HEK293T (cell line): Measurements from ENCODE around the gene SLC30A10.
"Not testable (repeated sequence)": the region's sequence is repeated elsewhere in the genome, so short reads cannot be mapped to it uniquely, and the experiment has no call there.

Source experiments
- CTCF ChIA-PET: fragments of 350-600 bp; formaldehyde crosslinking; extraction: SDS; loops from one replicate; lab custom pipeline; 2021; ENCODE audit warnings: antibody characterized with exemption, inconsistent platforms; lab: Yijun Ruan, JAX
- POLR2A ChIA-PET: fragments of 350-600 bp; formaldehyde crosslinking; extraction: SDS; loops from one replicate; lab custom pipeline; 2020; ENCODE audit warnings: antibody characterized with exemption, inconsistent platforms; lab: Yijun Ruan, JAX
- DNase-seq: peaks from one replicate; pipeline ENCODE4 v3.0.0; 2012; ENCODE audit warnings: mixed read lengths; ENCODE audit errors: extremely low spot score
- ARNT ChIP-seq: fragments of 450-650 bp; IDR thresholded peaks from 2 replicates; pipeline ENCODE4 v1.6.1; 2017; ENCODE audit warnings: mild to moderate bottlenecking
- BHLHE40 ChIP-seq: fragments of 450-650 bp; IDR thresholded peaks from 2 replicates; pipeline ENCODE4 v1.6.1; 2016; ENCODE audit warnings: mild to moderate bottlenecking, moderate library complexity, borderline replicate concordance
- CTBP1 ChIP-seq: fragments of 450-650 bp; IDR thresholded peaks from 2 replicates; pipeline ENCODE4 v1.6.1; 2016; ENCODE audit warnings: borderline replicate concordance
- ELF4 ChIP-seq: fragments of 450-650 bp; IDR thresholded peaks from 2 replicates; pipeline ENCODE4 v1.6.1; 2017; ENCODE audit warnings: antibody characterized with exemption
- FOXA1 ChIP-seq: fragments of 450-650 bp; IDR thresholded peaks from 2 replicates; pipeline ENCODE4 v1.6.1; 2016; ENCODE audit warnings: mild to moderate bottlenecking
- FOXK2 ChIP-seq: fragments of 450-650 bp; IDR thresholded peaks from 2 replicates; pipeline ENCODE4 v1.6.1; 2016; ENCODE audit warnings: mild to moderate bottlenecking
- FOXM1 ChIP-seq: fragments of 450-650 bp; IDR thresholded peaks from 2 replicates; pipeline ENCODE4 v1.6.1; 2017; ENCODE audit warnings: mild to moderate bottlenecking, borderline replicate concordance
- HDGF ChIP-seq: fragments of 450-650 bp; IDR thresholded peaks from 2 replicates; pipeline ENCODE4 v1.6.1; 2017; ENCODE audit warnings: antibody characterized with exemption, borderline replicate concordance
- L3MBTL2 ChIP-seq: fragments of 450-650 bp; conservative IDR thresholded peaks from 2 replicates; pipeline ENCODE4 v1.6.1; 2016; ENCODE audit warnings: mild to moderate bottlenecking
- LEF1 ChIP-seq: fragments of 450-650 bp; IDR thresholded peaks from 2 replicates; pipeline ENCODE4 v1.6.1; 2017; ENCODE audit warnings: mild to moderate bottlenecking, borderline replicate concordance
- NFRKB ChIP-seq: fragments of 450-650 bp; IDR thresholded peaks from 2 replicates; pipeline ENCODE4 v1.6.1; 2016; ENCODE audit warnings: mild to moderate bottlenecking, moderate library complexity
- PKNOX1 ChIP-seq: fragments of 450-650 bp; IDR thresholded peaks from 2 replicates; pipeline ENCODE4 v1.6.1; 2016
- SP1 ChIP-seq: fragments of 450-650 bp; IDR thresholded peaks from 2 replicates; pipeline ENCODE4 v1.6.1; 2017
- SUZ12 ChIP-seq: fragments of 450-650 bp; IDR thresholded peaks from 2 replicates; pipeline ENCODE4 v1.6.1; 2016; ENCODE audit warnings: mild to moderate bottlenecking
- TARDBP ChIP-seq: fragments of 450-650 bp; IDR thresholded peaks from 2 replicates; pipeline ENCODE4 v1.6.1; 2016
- ZNF384 ChIP-seq: fragments of 450-650 bp; IDR thresholded peaks from 2 replicates; pipeline ENCODE4 v1.6.1; 2016

SLC30A10 gene

GRCh38 chr1:219900882-219901281 lies 27.5 kb downstream of the SLC30A10 start:
- no peak for DNase-seq
- ChIA-PET CTCF (no interaction called here), POLR2A (no interaction called here)
- no peak for TF ChIP-seq FOXM1
- no peak for TF ChIP-seq CTBP1
- TF ChIP-seq SP1, result no peak
- TF ChIP-seq LEF1, result no peak
- no peak for TF ChIP-seq HDGF
- no peak for TF ChIP-seq SUZ12
- TF ChIP-seq ELF4, result no peak
- TF ChIP-seq L3MBTL2, result no peak
- no peak for TF ChIP-seq FOXA1
- TF ChIP-seq FOXK2, result no peak
- TF ChIP-seq NFRKB, result no peak
- no peak for TF ChIP-seq BHLHE40
- no peak for TF ChIP-seq ZNF384
- TF ChIP-seq TARDBP, result no peak
- no peak for TF ChIP-seq ARNT
- no peak for TF ChIP-seq PKNOX1

GRCh38 chr1:219900201-219900600 lies 28.2 kb downstream of the SLC30A10 start:
- CTCF ChIA-PET, result no interaction called here
- no peak for TF ChIP-seq LEF1
- no peak for TF ChIP-seq SP1
- TF ChIP-seq HDGF, result no peak
- no peak for TF ChIP-seq ELF4
- TF ChIP-seq ZNF384, result no peak
- no peak for TF ChIP-seq FOXK2
- TF ChIP-seq ARNT, result no peak
- TF ChIP-seq SUZ12, result no peak
- TF ChIP-seq FOXM1, result no peak
- TF ChIP-seq TARDBP, result no peak
- no peak for TF ChIP-seq L3MBTL2
- TF ChIP-seq FOXA1, result no peak
- no peak for TF ChIP-seq CTBP1
- no peak for TF ChIP-seq NFRKB
- no peak for TF ChIP-seq BHLHE40
- TF ChIP-seq PKNOX1, result no peak
- POLR2A ChIA-PET, result no interaction called here
- no peak for DNase-seq

- POLR2A ChIA-PET, result no interaction called here
- TF ChIP-seq FOXM1 (no peak), SP1 (no peak), FOXA1 (no peak), L3MBTL2 (no peak), CTBP1 (no peak), ZNF384 (no peak), HDGF (no peak), FOXK2 (no peak), ELF4 (no peak)
- CTCF ChIA-PET, result no interaction called here
- DNase-seq, result no peak
Measured at GRCh38 chr1:219898375-219898774, 30.0 kb downstream of the SLC30A10 start.

GRCh38 chr1:219897914-219898313 lies 30.4 kb downstream of the SLC30A10 start:
- CTCF ChIA-PET, result no interaction called here
- no peak for TF ChIP-seq FOXA1
- no peak for TF ChIP-seq LEF1
- TF ChIP-seq FOXK2, result no peak
- no peak for TF ChIP-seq BHLHE40
- no peak for TF ChIP-seq TARDBP
- no peak for TF ChIP-seq FOXM1
- TF ChIP-seq SUZ12, result no peak
- TF ChIP-seq CTBP1, result no peak
- TF ChIP-seq PKNOX1, result no peak
- no peak for TF ChIP-seq ELF4
- TF ChIP-seq L3MBTL2, result no peak
- DNase-seq, result no peak
- POLR2A ChIA-PET, result no interaction called here

- CTCF ChIA-PET, POLR2A ChIA-PET: not testable (repeated sequence)
Measured at GRCh38 chr1:219892271-219892670, 36.1 kb downstream of the SLC30A10 start.

GRCh38 chr1:219891846-219892245 lies 36.5 kb downstream of the SLC30A10 start:
- POLR2A ChIA-PET, CTCF ChIA-PET, DNase-seq: not testable (repeated sequence)

More at GRCh38 chr1:219892271-219892670, 36.1 kb downstream of the SLC30A10 start:
- not testable (repeated sequence) for DNase-seq

- DNase-seq, POLR2A ChIA-PET, CTCF ChIA-PET: not testable (repeated sequence)
Measured at GRCh38 chr1:219888667-219889066, 39.7 kb downstream of the SLC30A10 start.
